Measurements from ENCODE around the gene RFC2. TPM values are rescaled to one million over a fixed set of nuclear protein-coding genes. Genes with fewer than 3 reads are reported as not detected.

RFC2 gene
- polyA plus RNA-seq, 1 of the 3 experiments (the other 2 are of a cell fraction), result 31.2 TPM

- Histone ChIP-seq H3K79me2 (ENCODE audit: insufficient read depth) (no peaks in the 10 kb centered on the region; the same call in 1 of the 2 replicates), H3K4me2 (no peak overlapping the region), H3K9me2 (no peaks in the 10 kb centered on the region), H2AFZ (ENCODE audit: low read depth) (no peak overlapping the region), H3K9me3 (no peaks in the 10 kb centered on the region), H3K9ac (no peak overlapping the region), H3K36me3 (replicated peaks in 1 of 2; ENCODE audit: control insufficient read depth in 1 of 2, insufficient read depth in 2 of 2, low read length in 1 of 2) (peaks cover 41 to 56% of the 10 kb centered on the region in 2 experiments), H3K4me3 (ENCODE audit: low read depth in 2 of 2, low read length in 1 of 2) (no peak overlapping the region), H3K4me1 (ENCODE audit: control insufficient read depth in 1 of 2, insufficient read depth in 2 of 2, low read depth in 1 of 2, low read length in 1 of 2) (no peaks in the 10 kb centered on the region), H3K27ac (ENCODE audit: low read depth in 2 of 2, low read length in 1 of 2) (no peak overlapping the region), H3K27me3 (ENCODE audit: insufficient read depth) (no peaks in the 10 kb centered on the region), H4K20me1 (ENCODE audit: insufficient read depth) (no peaks in the 10 kb centered on the region), H3F3A (replicated peaks; ENCODE audit: insufficient read depth) (peaks cover 4% of the 10 kb centered on the region)
- ChIA-PET POLR2A (no interaction called here), CTCF (interaction anchor here (1.2 to 2.2 kb wide), 3 partner anchors 23 to 161 kb away, joined by 3 to 9 read pairs (median 7); no protein-coding TSS in a partner anchor)
- TF ChIP-seq ZBTB33 (IDR thresholded peaks at IDR 0.05; ENCODE audit: borderline replicate concordance, low read depth), result no peak
- no peak for TF ChIP-seq RXRA (IDR thresholded peaks at IDR 0.05; ENCODE audit: borderline replicate concordance, low read depth)
- WGBS (ENCODE audit: low lambda C conversion rate), result 94% methylated on average over 4 of the region's 4 CpGs
- DNase-seq, result no peak
Measured at GRCh38 chr7:74240482-74240881, 13.7 kb downstream of the RFC2 start.

DNA sequence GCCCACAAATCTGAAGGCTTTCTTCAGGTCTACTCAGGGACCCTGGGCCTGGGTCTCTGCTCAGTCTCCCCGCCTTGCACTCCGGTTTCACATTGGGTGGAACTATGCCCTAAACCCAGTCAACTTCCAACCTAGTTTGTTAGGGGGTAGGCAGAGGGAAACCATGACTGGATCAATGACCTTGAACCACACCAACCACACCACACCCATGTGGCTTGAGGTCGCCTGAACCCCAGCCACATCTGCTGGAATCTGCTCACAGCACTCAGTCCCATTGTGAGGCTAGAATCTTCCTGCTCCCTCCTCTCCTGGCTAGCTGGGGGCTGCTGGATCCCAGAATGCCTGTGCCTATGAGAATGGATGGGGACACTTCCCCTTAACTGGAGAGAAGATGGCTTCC lies 17.9 kb downstream of the RFC2 start:
- H3K4me3 ChIP-seq (ENCODE audit: low read depth in 2 of 2, low read length in 1 of 2), result no peak overlapping the region
- no peaks in the 10 kb centered on the region for H3K79me2 ChIP-seq (ENCODE audit: insufficient read depth)
- no peaks in the 10 kb centered on the region for H3K9me3 ChIP-seq
- TF ChIP-seq RFX5 (IDR thresholded peaks at IDR 0.05; ENCODE audit: low read length), result no peak
- 92% methylated on average over 3 of the region's 3 CpGs for WGBS (ENCODE audit: low lambda C conversion rate)
- no peaks in the 10 kb centered on the region for H3K4me1 ChIP-seq (ENCODE audit: control insufficient read depth in 1 of 2, insufficient read depth in 2 of 2, low read depth in 1 of 2, low read length in 1 of 2)
- ChIA-PET POLR2A (no interaction called here), CTCF (interaction anchor here (1.3 to 1.8 kb wide), 2 partner anchors 30 to 165 kb away, joined by 5 to 6 read pairs; no protein-coding TSS in a partner anchor)
- no peak overlapping the region for H3K9ac ChIP-seq
- no peak overlapping the region for H2AFZ ChIP-seq (ENCODE audit: low read depth)
- H4K20me1 ChIP-seq (ENCODE audit: insufficient read depth), result no peaks in the 10 kb centered on the region
- peaks cover 17% of the 10 kb centered on the region for H3F3A ChIP-seq (replicated peaks; ENCODE audit: insufficient read depth)
- DNase-seq, result no peak
- H3K27me3 ChIP-seq (ENCODE audit: insufficient read depth), result no peaks in the 10 kb centered on the region
- peaks cover 50 to 54% of the 10 kb centered on the region in 2 experiments for H3K36me3 ChIP-seq (replicated peaks in 1 of 2; ENCODE audit: control insufficient read depth in 1 of 2, insufficient read depth in 2 of 2, low read length in 1 of 2)
- H3K27ac ChIP-seq (ENCODE audit: low read depth in 2 of 2, low read length in 1 of 2), result no peak overlapping the region
- no peak overlapping the region for H3K4me2 ChIP-seq
- no peaks in the 10 kb centered on the region for H3K9me2 ChIP-seq

- Histone ChIP-seq H3K4me3 (ENCODE audit: low read depth in 2 of 2, low read length in 1 of 2) (no peak overlapping the region), H3K4me1 (ENCODE audit: control insufficient read depth in 1 of 2, insufficient read depth in 2 of 2, low read depth in 1 of 2, low read length in 1 of 2) (no peaks in the 10 kb centered on the region), H3K27ac (ENCODE audit: low read depth in 2 of 2, low read length in 1 of 2) (no peak overlapping the region), H4K20me1 (ENCODE audit: insufficient read depth) (no peaks in the 10 kb centered on the region), H3K27me3 (ENCODE audit: insufficient read depth) (no peaks in the 10 kb centered on the region), H3K9me2 (no peaks in the 10 kb centered on the region), H2AFZ (ENCODE audit: low read depth) (no peak overlapping the region), H3K79me2 (ENCODE audit: insufficient read depth) (no peaks in the 10 kb centered on the region), H3F3A (replicated peaks; ENCODE audit: insufficient read depth) (peaks cover 17% of the 10 kb centered on the region), H3K36me3 (replicated peaks in 1 of 2; ENCODE audit: control insufficient read depth in 1 of 2, insufficient read depth in 2 of 2, low read length in 1 of 2) (peaks cover 47 to 52% of the 10 kb centered on the region in 2 experiments), H3K9ac (no peak overlapping the region), H3K9me3 (no peaks in the 10 kb centered on the region), H3K4me2 (no peak overlapping the region)
- WGBS (ENCODE audit: low lambda C conversion rate), result 94% methylated on average over 8 of the region's 8 CpGs
- no peak for DNase-seq
- CTCF ChIA-PET, result interaction anchor here (1.3 to 3.6 kb wide), 4 partner anchors 14 to 166 kb away, joined by 3 to 14 read pairs (median 6); no protein-coding TSS in a partner anchor
- POLR2A ChIA-PET, result no interaction called here
- no peak for TF ChIP-seq MXI1 (IDR thresholded peaks at IDR 0.05; ENCODE audit: low read depth, low read length)
- TF ChIP-seq ZBTB33 (IDR thresholded peaks at IDR 0.05; ENCODE audit: borderline replicate concordance, low read depth), result no peak
- TF ChIP-seq FOXJ3 (CRISPR knock-in tag; IDR thresholded peaks at IDR 0.05), result no peak
- no peak for TF ChIP-seq SMC3 (IDR thresholded peaks at IDR 0.05; ENCODE audit: low read depth, low read length)
- no peak for TF ChIP-seq NFIC (IDR thresholded peaks at IDR 0.05; ENCODE audit: borderline replicate concordance)
- TF ChIP-seq EZH2phosphoT487 (IDR thresholded peaks at IDR 0.05; ENCODE audit: borderline replicate concordance, low read depth), result no peak
- no peak for TF ChIP-seq TCF12 (IDR thresholded peaks at IDR 0.05)
- no peak for TF ChIP-seq FOSL2 (IDR thresholded peaks at IDR 0.05; ENCODE audit: borderline replicate concordance, low read depth)
- TF ChIP-seq, protein P1, sequence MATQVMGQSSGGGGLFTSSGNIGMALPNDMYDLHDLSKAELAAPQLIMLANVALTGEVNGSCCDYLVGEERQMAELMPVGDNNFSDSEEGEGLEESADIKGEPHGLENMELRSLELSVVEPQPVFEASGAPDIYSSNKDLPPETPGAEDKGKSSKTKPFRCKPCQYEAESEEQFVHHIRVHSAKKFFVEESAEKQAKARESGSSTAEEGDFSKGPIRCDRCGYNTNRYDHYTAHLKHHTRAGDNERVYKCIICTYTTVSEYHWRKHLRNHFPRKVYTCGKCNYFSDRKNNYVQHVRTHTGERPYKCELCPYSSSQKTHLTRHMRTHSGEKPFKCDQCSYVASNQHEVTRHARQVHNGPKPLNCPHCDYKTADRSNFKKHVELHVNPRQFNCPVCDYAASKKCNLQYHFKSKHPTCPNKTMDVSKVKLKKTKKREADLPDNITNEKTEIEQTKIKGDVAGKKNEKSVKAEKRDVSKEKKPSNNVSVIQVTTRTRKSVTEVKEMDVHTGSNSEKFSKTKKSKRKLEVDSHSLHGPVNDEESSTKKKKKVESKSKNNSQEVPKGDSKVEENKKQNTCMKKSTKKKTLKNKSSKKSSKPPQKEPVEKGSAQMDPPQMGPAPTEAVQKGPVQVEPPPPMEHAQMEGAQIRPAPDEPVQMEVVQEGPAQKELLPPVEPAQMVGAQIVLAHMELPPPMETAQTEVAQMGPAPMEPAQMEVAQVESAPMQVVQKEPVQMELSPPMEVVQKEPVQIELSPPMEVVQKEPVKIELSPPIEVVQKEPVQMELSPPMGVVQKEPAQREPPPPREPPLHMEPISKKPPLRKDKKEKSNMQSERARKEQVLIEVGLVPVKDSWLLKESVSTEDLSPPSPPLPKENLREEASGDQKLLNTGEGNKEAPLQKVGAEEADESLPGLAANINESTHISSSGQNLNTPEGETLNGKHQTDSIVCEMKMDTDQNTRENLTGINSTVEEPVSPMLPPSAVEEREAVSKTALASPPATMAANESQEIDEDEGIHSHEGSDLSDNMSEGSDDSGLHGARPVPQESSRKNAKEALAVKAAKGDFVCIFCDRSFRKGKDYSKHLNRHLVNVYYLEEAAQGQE (IDR thresholded peaks at IDR 0.05; ENCODE audit: low read depth, low read length), result no peak
- no peak for TF ChIP-seq FOXM1 (IDR thresholded peaks at IDR 0.05; ENCODE audit: low read depth)
Measured at GRCh38 chr7:74235518-74236268, 18.5 kb downstream of the RFC2 start.
